Measurements from ENCODE around the gene AUTS2.

Gene AUTS2

DNA sequence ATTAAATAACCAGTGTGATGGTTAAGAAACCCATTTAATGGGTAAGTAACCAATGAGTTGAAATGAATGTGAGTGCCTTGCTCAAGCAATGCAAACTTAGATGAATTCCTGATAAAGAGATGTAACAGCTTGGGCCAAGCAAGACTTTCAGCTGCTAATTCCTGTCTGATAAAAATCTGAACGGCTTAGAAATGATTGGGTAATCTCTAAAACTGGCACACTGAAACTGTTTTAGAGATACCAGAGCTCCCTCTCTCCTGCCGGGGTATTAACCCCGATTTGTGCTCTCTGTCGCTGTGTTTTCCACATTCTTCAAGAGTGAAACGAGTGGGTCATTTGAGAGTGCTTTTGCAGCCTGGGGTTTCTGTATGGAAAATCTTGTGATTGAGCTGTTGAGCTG is 998.8 kb downstream of the AUTS2 start:
- DNase-seq (ENCODE audit: low spot score), result no peak

DNA sequence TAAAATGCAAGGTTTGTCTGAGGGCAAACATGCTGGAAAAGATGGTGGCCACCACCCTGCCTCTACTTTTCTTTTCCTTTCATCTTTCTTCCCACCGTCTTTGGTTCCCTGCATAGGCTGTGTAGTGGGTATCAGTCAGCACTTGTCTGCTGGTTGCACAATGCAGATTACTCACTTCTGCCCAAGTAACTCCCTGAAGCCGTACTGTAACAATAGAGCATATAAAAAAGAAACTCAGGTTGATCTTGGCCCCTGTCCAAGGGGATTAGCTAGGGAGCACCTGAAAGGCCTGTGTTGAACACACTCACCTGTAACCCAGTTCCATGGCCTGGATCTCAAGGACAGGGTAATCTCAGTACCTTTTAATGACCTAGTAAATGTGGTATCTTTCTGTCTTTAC is 1000.7 kb downstream of the AUTS2 start:
- peak; percentile 59 for DNase-seq (ENCODE audit: low spot score)

DNA sequence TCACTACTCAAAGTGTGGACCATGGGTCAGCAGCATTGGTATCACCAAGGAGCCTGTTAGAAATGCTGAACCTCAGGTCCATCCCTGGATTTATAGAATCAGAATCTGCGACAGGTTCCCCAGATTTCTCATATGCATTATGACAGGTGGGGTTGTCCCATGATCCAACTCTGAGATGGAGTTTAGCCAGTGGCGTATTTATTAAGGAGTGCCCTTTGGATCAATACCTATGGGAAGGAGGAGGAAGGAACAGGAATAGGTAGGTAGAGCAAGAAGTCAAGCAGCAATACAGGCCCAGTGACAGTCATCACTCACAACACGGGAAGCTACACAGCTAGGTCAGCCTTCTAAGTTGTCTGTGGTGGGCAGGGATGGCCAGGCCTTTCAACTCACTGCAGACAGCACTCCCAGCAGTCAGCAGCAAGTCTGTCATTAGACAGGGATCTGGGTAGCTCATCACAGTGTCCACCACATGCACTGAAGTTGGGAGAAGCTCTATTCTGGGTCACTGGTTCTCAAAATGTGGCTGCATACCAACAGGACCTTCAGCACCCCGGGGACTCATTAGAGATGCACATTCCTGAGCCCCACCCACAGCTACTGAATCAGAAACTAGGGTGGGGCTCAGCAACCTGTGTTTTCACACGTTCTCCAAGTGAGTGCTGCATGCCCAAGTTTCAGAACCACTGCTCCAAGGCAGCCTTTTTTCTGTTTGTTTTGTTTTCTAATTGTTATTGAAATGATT is 1001.3 kb downstream of the AUTS2 start:
- DNase-seq (ENCODE audit: low spot score), result no peak

DNA sequence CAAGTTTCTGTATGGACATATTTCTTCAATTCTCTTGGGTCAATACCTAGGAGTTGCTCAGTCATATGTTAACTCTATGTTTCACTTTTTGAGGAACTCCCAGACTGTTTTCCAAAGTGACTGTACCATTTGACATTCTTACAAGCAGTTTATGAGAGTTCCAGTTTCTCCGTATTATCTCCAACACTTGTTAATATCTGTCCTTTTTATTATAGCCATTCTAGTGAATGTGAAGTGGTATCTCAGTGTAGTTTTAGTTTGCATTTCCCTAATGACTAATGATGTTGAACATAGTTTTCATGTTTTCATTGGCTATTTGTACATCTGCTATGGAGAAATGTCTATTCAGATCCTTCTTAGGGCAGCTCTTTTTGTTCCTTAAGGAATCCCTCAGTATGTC is 1002.7 kb downstream of the AUTS2 start:
- DNase-seq (ENCODE audit: low spot score), result no peak

DNA sequence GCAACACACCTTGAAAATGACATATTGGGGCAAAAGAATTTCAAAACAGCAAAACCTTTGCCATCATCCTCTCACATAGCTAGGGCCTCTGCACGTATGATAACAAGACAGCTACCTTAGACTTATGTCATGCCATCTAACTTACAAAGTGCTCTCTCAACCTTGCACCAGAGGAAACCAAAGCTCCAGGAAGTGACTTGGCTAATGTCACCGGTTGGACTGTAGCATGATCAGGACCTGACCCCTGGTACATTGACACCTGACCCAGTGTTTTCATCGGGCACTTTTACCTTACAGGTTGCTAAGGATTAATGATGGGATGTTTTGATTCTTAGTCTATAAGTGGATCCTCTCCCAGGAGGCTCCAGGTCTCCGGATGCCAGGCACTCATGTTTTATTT is 1003.8 kb downstream of the AUTS2 start:
- no peak for DNase-seq (ENCODE audit: low spot score)

DNA sequence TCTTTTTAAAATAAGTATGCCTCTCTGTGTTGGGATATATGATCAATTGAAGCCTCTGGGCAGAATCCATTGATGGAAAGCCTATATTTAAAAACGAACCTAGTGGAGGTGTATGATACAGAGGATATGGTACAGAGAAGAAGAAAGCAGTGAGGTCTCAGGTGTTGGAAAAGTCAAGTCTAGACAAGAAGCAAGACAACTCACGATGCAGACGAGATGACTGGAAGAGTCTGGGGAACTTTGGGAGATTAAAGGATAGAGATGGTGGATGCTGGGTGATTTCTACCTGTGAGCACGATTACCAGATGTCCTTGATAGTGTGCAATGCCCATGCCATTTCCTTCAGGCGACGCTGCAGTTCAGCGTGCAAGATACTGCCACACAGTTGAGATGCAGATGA is 1009.0 kb downstream of the AUTS2 start:
- DNase-seq (ENCODE audit: low spot score), result no peak

DNA sequence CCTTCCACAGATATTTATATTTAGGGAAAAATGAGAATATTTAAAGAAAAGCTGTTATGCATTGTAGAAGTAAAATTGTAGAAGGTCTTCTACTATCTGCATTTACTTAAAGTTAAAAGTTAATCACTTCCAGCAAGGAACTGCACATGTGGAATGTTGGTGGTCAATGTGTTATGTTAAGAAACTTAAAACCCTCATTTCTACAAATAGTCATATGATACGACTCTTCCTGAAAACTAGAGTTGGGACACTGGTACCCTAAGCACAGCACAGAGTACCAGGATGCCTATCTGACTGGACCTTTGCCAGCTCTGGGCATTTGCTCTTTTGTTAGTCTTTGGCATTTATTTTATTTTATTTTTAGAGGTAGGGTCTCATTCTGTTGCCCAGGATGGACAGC is 1009.5 kb downstream of the AUTS2 start:
- no peak for DNase-seq (ENCODE audit: low spot score)

DNA sequence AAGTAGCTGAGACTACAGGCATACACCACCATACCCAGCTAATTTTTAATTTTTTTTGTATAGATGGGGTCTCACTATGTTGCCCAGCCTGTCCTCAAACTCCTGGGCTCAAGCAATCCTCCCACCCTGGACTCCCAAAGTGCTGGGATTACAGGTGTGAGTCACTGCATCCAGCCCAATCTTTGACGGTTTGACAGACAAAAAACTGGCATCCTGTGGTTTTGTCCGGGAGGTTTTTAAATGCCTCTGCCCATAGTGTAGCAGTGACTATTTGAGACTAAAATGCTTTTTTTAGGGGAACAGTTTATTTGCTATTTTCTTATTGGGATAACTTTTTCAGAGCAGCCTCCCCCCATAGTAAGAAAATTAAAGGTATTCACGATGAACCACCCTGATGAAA is 1010.0 kb downstream of the AUTS2 start:
- no peak for DNase-seq (ENCODE audit: low spot score)

DNA sequence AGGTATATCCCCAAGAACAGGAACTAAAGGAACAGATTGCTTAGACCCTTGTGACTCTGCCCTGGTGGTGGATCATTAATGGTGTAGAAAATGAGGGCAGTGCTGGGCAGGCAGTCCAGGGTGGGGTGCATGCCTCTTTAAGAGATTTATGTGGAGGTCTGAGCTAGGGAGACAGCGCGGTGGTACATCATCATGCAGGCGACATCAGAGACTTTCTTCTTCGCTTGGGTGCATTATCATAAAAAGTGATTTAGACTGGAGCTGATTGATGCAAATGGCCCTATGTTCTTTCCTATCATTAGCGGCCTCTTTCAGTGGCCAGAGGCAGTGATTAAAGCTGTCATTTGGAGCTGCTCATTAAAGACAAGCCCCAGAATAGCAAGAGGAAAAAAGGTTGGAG is 1014.5 kb downstream of the AUTS2 start:
- no peak for DNase-seq (ENCODE audit: low spot score)

DNA sequence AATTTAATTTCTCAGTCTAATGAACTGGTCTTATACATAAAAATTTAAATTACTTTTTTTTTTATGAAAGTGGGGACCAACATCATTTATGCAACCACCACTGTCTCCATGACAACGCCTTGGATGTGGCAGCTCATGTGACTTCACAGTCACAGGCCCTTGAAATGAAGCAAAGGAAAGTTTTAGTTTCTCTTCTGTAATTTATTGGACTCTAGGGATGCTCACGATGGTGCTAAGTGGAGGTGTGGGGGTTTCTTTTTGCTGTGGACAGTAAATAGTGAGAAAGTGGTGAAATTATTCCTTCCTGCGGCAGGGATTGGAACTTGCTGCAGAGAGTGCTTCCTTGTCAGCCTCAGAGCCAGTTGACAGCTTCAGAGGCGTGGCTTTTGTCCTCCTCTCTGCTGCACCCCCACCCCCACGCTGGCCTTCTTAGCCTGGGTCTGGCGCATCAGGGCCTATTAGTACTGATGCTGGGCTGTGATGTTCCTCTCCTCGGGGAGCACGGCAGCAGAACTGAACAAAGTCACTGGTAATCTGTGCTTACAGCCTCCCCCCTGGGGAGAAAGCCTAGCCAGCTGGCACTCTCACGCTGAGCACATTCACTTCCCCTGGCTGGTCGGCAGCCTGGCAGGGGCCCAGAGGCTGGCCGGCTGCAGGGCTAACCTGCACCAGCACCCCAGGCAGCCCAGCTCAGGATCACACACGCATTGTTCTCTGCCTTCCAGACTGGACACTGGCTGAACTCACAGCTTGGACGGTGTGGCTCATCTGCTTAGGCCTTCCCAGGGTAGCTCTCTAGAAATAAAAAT is 1016.2 kb downstream of the AUTS2 start:
- peak; percentile 84 for DNase-seq (ENCODE audit: low spot score)

DNA sequence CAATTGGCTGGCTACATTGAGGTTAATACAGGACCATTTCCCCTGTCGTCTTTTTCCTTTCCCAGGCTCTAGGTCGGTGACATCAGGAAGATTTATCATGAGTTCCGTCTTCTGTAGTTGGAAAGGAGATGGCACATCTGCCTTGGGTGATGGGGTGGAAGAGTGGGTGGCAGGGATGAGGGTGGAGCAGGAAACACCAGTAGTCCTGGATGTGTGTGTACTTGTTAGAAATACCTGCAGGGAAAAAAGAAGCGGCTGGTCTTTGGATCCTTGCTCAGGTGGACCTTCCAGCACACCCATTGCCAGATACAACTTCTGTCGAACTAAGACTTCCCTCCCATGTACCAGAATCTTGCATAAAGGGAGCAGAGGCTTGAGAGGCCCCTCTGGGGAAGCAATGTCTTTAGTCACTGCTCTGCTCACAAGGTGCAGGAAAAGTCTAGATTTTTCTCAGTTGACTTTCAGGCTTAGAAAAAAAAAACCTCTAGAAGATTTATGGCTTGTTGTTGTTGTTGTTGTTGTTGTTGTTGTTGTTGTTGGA is 1016.9 kb downstream of the AUTS2 start:
- no peak for DNase-seq (ENCODE audit: low spot score)

DNA sequence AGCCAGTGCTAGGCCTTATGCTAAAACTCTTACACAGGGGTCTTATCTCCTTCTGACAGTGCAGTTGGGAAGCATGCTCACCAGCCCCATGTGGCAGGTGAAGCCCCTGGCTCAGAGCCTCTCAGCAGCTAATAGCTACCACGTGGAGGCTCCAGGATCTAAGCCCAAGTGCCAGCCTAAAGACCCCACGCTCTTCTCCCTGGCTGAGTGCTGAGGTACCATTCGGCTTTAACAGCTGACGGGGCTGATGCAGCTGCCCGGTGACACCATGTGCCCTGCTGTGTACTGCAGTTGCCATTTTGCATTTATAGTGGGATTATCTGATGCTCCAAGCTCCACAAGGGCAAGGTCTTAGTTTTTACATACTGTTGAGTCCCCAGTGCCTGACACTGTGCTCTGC is 1017.9 kb downstream of the AUTS2 start:
- DNase-seq (ENCODE audit: low spot score), result no peak

DNA sequence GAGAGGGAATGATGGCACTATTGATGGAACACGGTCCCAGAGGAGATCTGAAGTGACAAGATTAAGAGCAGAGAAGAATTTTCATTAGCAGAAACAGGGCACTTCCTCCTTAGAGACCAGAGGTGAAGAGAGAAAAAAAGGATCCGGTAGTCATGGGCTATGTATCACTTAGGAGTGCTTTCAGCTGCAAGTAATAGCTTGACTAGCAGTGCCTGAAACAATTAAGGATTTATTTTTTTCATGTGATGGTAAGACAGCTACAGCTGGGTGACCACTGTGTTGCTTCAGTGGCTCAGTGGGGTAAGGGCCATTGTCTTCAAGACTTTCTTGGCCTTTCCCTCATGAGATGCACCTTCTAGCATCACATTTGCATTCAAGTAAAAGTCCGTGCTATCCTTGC is 1018.5 kb downstream of the AUTS2 start:
- DNase-seq (ENCODE audit: low spot score), result no peak

DNA sequence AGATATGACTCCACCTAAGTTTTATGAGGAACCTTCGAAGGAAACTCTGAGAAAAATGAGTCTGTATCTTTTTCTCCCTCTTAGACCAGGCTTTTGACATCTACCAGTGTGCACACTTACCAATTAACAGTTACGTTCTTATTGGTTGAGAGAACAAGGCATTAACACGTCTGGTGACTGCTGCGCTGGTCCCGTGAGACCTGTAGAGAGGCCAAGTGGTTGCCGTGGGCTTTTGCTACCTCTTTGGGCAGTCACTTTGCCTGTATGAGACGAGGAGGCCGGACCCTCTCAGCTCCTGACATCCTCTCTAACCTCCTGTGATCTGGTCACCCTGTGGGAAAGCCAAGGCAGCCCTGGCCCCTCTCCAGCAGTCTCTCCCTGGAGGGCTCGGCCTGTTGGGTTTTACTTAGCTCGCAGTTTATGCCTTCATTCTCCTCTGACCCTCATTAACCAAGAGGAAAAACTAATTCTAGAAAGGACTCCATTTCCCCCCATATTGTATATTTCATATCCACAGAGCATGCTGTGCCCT is 1019.8 kb downstream of the AUTS2 start:
- DNase-seq (ENCODE audit: low spot score), result no peak

DNA sequence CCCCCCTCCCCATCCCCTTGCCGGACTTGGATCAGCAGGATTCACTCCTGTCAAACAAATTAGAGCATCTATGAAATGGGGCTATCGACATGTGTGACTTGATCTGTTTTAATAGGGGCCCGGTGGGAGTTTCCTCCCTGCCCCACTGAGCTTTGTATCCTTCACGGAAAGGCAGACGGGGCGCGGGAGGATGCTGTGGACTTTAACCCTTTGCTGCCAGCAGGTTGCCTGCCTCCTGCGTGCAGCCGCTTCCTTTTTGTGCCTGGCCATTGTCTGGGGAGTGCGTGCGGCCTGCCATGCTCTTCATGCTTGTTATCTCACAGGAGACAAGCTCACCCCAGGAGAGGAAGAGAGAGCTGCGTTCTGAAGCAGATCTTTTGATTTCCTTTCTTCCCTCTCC is 1020.9 kb downstream of the AUTS2 start:
- no peak for DNase-seq (ENCODE audit: low spot score)

DNA sequence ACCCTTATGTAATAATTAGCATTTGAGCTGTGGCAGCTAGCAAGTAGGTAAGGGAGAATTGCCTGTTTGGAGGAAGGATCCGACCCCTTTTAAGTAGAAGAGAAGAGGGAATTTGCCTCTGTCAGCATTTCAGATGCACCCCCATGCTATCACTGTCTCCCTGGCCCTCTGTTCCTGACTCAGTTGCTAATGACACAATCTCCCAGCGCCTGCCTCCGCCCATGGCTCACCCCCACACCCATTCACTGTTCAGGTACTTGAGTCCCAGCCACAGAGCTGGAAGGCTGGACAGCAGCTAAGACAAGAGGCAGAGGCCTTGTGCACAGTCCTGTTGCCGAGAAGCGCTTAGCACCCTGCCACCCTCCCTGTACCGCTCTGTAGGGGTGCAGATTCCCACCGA is 1021.4 kb downstream of the AUTS2 start:
- no peak for DNase-seq (ENCODE audit: low spot score)

DNA sequence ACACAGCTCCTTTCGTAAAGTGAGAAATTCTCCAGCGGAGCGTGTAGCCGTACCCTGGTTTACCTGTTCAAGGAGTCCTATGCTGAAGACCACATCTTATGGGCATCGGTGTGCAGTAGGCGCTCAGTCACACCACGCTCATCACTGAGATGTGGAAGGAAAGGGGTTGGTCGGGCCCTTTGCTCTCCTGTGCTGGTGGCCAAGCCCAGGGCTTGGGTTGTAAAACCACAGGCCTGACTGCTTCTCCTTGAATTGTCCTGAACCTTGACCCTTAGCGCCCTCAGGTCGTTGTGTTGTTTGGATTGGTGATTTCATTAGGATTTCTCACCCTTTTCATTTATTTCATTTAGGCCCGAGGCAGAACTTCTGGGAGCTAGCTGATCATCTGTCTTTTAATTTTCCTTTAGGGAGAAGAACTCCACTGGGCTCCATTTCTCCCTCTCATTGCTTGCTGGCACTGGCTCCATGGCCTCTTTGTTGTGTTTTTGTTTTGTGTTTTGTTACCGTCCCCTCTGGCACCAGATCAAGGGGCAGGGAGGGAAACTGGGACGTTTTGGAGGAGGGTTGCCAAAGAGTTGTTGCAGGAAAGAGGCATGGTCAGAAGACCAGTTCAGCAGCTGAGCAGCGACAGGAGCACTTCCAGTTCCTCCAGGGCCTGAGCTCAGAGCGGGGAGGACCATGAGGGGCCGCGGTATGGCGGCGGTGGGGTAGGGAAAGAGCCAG is 1022.2 kb downstream of the AUTS2 start:
- no peak for DNase-seq (ENCODE audit: low spot score)

DNA sequence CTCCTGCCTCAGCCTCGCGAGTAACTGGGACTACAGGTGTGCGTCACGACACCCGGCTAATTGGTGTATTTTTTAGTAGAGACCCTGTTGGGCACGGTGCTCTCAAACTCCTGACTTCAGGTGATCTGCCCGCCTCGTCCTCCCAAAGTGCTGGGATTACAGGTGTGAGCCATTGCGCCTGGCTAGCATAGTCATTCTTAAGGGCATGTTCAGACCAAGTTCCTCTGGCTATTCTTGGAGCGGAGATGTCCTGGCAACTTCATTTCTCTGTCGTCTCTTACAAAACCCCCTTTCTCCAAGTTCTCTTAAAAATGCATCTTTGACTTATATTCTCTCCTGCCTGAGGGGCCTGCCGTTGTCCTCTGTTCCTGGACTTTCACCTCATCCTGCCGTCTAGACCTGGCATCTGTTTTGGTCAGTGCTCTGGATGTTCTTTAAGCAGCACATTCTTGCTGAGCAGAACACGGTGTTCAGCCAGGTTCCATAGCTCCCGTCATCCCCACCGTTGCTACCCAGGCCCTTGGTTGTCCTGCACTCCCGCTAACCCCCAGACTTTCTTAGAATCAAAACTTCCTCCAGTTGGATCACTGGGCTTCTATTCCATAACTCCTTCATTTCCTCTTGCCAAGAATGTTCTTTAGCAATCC is 1023.8 kb downstream of the AUTS2 start:
- DNase-seq (ENCODE audit: low spot score), result no peak

DNA sequence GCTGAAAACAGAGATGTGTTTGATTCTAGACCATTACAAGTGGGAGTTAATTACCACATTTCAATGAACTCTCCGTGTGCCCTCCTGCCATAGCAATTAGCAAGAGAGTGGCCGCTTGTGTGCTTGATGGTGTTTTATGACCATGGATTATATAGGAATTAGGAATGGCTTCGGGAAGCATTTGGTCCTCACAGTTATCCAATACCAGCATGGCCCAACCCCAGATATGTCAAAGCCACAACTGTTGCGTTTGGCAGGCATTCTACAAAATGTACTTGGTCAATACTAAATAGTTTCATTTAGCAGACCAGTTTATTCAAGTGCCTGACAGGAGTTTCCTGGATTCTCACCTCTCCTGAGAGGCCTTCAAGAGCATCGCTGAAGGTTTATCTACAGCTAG is 1024.7 kb downstream of the AUTS2 start:
- DNase-seq (ENCODE audit: low spot score), result no peak

DNA sequence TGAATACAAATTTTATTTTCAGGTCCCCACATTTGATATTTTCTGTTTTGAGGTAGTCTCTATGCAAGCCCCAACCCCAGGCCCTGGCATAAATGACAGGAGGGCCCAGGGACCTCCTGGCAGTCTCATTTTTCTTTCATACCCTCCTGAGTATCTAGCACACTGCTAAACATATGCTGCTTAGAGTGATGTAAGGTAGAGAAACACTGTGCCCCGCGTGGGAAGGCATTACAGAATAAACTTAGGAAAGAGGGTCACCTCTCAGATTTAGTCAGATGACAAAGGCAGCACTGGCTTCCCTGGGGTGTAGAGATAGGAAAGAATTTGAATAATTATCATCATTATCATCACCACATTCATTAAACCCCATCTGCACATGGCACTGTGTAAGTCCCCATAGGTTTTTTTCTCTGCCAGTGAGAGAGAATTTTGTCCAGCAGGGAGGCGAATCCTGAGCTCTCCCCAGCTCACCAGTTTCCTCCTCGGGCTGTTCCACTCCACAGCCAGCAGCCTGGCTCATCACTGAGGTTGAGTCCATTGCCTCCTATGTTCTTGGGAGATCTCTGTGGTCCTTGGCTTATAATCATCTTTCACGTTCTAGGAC is 1026.3 kb downstream of the AUTS2 start:
- DNase-seq (ENCODE audit: low spot score), result no peak

DNA sequence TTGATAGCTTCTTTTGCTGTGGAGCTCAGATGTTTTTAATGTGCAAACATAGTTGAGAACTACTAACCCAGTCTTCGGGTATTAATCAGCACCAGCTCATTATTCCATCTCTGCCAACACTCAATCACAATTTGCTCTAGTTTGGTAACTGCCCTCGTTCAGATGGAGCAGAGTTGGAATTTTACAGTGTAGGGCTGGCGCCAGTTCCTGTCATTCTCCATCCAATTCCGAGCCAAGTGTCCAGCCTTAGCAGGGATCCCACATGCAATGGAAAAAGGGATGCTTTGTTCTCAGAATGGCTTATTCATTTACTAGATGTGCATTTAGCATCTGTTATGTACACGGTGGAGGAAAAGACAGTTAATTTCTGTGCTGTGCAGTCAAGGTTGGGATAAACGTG is 1029.2 kb downstream of the AUTS2 start:
- no peak for DNase-seq (ENCODE audit: low spot score)

DNA sequence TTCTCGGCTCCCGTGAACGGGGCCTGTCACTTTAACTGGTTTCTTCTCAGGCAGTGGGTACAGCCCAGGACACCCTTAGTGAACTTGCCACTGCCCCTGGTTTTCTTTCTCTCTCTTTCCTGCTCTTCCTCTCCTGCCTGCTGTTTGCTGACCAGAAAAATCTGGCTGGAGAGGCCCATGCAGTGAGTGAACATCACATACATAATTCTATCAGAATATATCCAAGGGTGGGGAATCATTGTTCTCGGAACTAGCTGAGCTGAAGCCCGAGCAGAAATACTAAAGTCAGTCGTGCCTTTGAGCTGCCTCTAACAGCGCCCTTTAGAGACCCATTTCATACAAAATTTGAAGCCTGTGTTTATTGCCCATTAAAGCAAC is 1032.2 kb downstream of the AUTS2 start:
- DNase-seq (ENCODE audit: low spot score), result no peak
